Measurements from ENCODE around the gene FARP1. TPM values are rescaled to one million over a fixed set of nuclear protein-coding genes. Genes with fewer than 3 reads are reported as not detected.
A peak's percentile ranks its signal among the peaks of the same experiment; 100 is the strongest.

FARP1 gene, protein sequence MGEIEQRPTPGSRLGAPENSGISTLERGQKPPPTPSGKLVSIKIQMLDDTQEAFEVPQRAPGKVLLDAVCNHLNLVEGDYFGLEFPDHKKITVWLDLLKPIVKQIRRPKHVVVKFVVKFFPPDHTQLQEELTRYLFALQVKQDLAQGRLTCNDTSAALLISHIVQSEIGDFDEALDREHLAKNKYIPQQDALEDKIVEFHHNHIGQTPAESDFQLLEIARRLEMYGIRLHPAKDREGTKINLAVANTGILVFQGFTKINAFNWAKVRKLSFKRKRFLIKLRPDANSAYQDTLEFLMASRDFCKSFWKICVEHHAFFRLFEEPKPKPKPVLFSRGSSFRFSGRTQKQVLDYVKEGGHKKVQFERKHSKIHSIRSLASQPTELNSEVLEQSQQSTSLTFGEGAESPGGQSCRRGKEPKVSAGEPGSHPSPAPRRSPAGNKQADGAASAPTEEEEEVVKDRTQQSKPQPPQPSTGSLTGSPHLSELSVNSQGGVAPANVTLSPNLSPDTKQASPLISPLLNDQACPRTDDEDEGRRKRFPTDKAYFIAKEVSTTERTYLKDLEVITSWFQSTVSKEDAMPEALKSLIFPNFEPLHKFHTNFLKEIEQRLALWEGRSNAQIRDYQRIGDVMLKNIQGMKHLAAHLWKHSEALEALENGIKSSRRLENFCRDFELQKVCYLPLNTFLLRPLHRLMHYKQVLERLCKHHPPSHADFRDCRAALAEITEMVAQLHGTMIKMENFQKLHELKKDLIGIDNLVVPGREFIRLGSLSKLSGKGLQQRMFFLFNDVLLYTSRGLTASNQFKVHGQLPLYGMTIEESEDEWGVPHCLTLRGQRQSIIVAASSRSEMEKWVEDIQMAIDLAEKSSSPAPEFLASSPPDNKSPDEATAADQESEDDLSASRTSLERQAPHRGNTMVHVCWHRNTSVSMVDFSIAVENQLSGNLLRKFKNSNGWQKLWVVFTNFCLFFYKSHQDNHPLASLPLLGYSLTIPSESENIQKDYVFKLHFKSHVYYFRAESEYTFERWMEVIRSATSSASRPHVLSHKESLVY
- 10 to 100 TPM; 21.2 to 56.5 (median 35.1) TPM for total RNA-seq

DNA sequence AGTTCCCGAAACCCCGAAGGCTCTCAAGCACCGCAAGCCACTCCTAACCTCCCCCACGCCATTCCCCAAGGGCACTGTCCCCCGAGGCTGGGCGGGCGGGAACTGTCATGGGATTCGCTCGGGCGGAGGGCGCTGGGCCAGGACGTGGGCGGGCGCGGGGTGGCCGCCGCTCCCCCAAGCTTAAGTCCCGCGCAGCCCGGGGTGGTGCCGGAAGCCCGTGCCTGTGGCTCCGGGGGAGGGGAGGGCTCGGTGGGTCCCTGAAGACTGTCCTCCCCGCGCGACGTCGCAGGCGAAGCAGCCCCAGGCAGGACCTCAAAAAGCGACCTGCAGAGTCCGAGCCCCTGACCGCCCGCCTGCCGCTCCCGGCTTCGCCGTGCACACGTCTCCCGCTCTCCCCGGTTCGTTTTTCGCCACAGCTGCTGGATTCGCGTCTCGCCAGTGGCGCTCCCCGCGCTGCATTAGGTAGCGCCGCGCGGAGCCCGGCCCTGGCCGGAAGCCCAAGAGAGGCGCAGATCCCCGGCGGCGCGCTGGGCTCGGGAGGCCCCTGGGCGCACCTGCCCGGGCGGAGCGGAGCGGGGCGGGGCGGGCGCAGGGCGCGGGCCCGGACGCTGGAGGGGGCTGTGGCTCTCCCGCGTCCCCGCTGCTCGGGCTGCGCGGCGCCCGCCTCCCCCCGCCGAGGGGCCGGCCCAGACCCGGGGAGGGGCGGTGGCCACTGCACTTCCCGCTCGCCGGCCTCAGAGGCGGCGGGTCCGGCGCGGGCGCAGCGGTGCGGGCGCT is at the start of gene FARP1:
Gene FARP1, plus strand, starts transcription at position 715 of the 777 bp plus-strand sequence. CDS start 70,149 bp downstream, outside the sequence.
- Histone ChIP-seq H3K9me3 (no peaks in the 10 kb centered on the region), H3K36me3 (no peaks in the 10 kb centered on the region), H3K27me3 (no peaks in the 10 kb centered on the region), H3K27ac (replicated peaks in 1 of 4) (peak within 1 kb of the TSS; percentile 71 to 83 (median 74)), H3K4me3 (peak within 1 kb of the TSS; percentile 87 to 94 (median 88)), H3K4me1 (peaks cover 19 to 31% (median 29%) of the 10 kb centered on the region in 4 donors)
- whole genome bisulfite sequencing = 1% methylated on average over 32 of the region's 98 CpGs
- intact Hi-C loops (cut with DNase I) = loop anchor here (5.0 to 10.0 kb wide), 3 partner anchors 162 to 292 kb away; no protein-coding TSS in a partner anchor
- TF ChIP-seq EP300 (IDR thresholded peaks at IDR 0.05) = no peak
- TF ChIP-seq POLR2AphosphoS5 (IDR thresholded peaks at IDR 0.05) = peak in 1 of 2 donors; percentile 44
- TF ChIP-seq POLR2A (IDR thresholded peaks at IDR 0.05; ENCODE audit: low read depth) = no peak
- TF ChIP-seq CTCF (IDR thresholded peaks at IDR 0.05) = peak; percentile 51 to 72 (median 57)
- no peak for DNase-seq (ENCODE audit: extremely low spot score)

DNA sequence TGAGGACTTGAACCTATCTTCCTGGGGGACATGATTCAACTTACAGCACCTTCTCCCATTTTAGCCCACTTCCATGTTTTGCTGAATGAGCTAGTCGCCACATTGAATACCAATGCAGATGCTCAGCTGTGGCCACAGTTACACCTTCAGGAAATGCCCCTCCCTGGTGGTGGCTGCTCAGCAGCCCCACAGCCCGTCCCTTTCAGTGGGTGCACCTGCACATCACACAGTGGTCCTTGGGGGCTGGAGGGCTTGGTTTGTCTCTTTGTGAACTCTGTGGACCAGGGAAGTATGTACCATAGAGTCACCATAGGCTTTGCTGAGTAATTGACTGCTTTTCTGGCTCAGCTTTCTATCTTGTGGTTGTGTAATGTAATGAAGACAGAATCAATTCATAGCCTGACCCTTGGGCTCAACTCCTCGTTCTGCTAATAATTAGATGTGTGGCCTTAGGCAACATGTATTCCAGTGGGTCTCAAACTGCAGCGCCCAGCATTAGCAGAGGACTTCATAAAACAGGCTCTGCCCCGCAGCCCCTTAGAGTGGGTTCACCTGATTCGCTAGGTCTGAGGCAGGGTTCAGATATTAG is 48.1 kb upstream of the FARP1 start:
- peaks cover 0 to 4% (median 0%) of the 10 kb centered on the region in 4 donors for H3K9me3 ChIP-seq
- intact Hi-C loops (cut with DNase I) = no loop called here

GRCh38 chr13:98096059-98096458 is 46.8 kb upstream of the FARP1 start:
- no peaks in the 10 kb centered on the region for H3K36me3 ChIP-seq
- WGBS = 58% methylated on average over 5 of the region's 5 CpGs
- DNase-seq (ENCODE audit: extremely low spot score) = no peak
- H3K4me1 ChIP-seq = no peaks in the 10 kb centered on the region
- TF ChIP-seq EP300 (IDR thresholded peaks at IDR 0.05) = no peak
- TF ChIP-seq POLR2AphosphoS5 (IDR thresholded peaks at IDR 0.05) = no peak
- no peaks in the 10 kb centered on the region for H3K27me3 ChIP-seq
- no peak overlapping the region for H3K27ac ChIP-seq (replicated peaks in 1 of 4)
- intact Hi-C loops (cut with DNase I) = no loop called here
- no peaks in the 10 kb centered on the region for H3K9me3 ChIP-seq
- H3K4me3 ChIP-seq = no peak overlapping the region

More for the DNA sequence above, 48.1 kb upstream of the FARP1 start:
- TF ChIP-seq EP300 (IDR thresholded peaks at IDR 0.05) = no peak
- no peak for TF ChIP-seq POLR2A (IDR thresholded peaks at IDR 0.05; ENCODE audit: low read depth)
- no peak for TF ChIP-seq POLR2AphosphoS5 (IDR thresholded peaks at IDR 0.05)
- TF ChIP-seq CTCF (IDR thresholded peaks at IDR 0.05) = no peak
- no peak overlapping the region for H3K27ac ChIP-seq (replicated peaks in 1 of 4)
- WGBS = 79% methylated on average over 6 of the region's 6 CpGs
- no peaks in the 10 kb centered on the region for H3K27me3 ChIP-seq
- H3K36me3 ChIP-seq = no peaks in the 10 kb centered on the region
- H3K4me3 ChIP-seq = no peak overlapping the region
- DNase-seq (ENCODE audit: extremely low spot score) = no peak
- H3K4me1 ChIP-seq = no peaks in the 10 kb centered on the region

GRCh38 chr13:98097749-98098148 is 45.1 kb upstream of the FARP1 start:
- no peak for DNase-seq (ENCODE audit: extremely low spot score)
- intact Hi-C loops (cut with DNase I) = no loop called here
- TF ChIP-seq POLR2AphosphoS5 (IDR thresholded peaks at IDR 0.05) = no peak
- no peak for TF ChIP-seq CTCF (IDR thresholded peaks at IDR 0.05)
- TF ChIP-seq POLR2A (IDR thresholded peaks at IDR 0.05; ENCODE audit: low read depth) = no peak
- TF ChIP-seq EP300 (IDR thresholded peaks at IDR 0.05) = no peak

More at GRCh38 chr13:98097749-98098148, 45.1 kb upstream of the FARP1 start:
- Histone ChIP-seq H3K4me3 (no peak overlapping the region), H3K4me1 (no peaks in the 10 kb centered on the region), H3K36me3 (no peaks in the 10 kb centered on the region), H3K9me3 (no peaks in the 10 kb centered on the region), H3K27ac (replicated peaks in 1 of 4) (no peak overlapping the region), H3K27me3 (no peaks in the 10 kb centered on the region)
- 90% methylated on average over 5 of the region's 5 CpGs for WGBS

All from esophagus muscularis mucosa (tissue), 4 donors.